ENCODE measurements around the gene PBOV1. TPM values are rescaled to one million over a fixed set of nuclear protein-coding genes. Genes with fewer than 3 reads are reported as not detected.
"Not testable (repeated sequence)": the region's sequence is repeated elsewhere in the genome, so short reads cannot be mapped to it uniquely, and the experiment has no call there.

Gene PBOV1
- total and polyA plus RNA-seq, 2 experiments from 2014 or later = not detected

DNA sequence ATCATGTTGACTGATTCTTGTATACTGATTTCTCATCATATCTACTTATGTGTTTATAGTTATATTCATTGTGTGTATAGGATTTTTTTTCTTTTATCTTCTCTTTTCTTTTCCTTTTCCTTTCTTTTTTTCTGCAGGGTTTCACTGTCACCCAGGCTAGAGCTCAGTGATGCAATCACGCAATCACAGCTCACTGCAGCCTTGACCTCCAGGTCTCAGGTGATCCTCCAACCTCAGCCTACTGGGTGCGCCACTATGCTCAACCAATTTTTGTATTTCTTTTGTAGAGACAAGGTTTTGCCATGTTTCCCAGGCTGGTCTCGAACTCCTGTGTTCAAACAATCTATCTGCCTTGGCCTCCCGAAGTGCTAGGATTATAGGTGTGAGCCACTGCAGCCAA lies 1.6 kb upstream of the PBOV1 start:
- TF ChIP-seq, protein P1, sequence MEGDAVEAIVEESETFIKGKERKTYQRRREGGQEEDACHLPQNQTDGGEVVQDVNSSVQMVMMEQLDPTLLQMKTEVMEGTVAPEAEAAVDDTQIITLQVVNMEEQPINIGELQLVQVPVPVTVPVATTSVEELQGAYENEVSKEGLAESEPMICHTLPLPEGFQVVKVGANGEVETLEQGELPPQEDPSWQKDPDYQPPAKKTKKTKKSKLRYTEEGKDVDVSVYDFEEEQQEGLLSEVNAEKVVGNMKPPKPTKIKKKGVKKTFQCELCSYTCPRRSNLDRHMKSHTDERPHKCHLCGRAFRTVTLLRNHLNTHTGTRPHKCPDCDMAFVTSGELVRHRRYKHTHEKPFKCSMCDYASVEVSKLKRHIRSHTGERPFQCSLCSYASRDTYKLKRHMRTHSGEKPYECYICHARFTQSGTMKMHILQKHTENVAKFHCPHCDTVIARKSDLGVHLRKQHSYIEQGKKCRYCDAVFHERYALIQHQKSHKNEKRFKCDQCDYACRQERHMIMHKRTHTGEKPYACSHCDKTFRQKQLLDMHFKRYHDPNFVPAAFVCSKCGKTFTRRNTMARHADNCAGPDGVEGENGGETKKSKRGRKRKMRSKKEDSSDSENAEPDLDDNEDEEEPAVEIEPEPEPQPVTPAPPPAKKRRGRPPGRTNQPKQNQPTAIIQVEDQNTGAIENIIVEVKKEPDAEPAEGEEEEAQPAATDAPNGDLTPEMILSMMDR (IDR thresholded peaks at IDR 0.05; ENCODE audit: poor library complexity) = no peak
- no peak for TF ChIP-seq EZH2phosphoT487 (IDR thresholded peaks at IDR 0.05; ENCODE audit: low read depth, severe bottlenecking, unreplicated experiment)
- TF ChIP-seq EZH2 (IDR thresholded peaks at IDR 0.05; ENCODE audit: borderline replicate concordance) = no peak
- no peaks in the 10 kb centered on the region for H4K20me1 ChIP-seq (ENCODE audit: insufficient read depth, poor library complexity, severe bottlenecking)
- 98% methylated on average over 4 of the region's 4 CpGs for WGBS (ENCODE audit: low lambda C conversion rate, missing lambda C conversion rate)

DNA sequence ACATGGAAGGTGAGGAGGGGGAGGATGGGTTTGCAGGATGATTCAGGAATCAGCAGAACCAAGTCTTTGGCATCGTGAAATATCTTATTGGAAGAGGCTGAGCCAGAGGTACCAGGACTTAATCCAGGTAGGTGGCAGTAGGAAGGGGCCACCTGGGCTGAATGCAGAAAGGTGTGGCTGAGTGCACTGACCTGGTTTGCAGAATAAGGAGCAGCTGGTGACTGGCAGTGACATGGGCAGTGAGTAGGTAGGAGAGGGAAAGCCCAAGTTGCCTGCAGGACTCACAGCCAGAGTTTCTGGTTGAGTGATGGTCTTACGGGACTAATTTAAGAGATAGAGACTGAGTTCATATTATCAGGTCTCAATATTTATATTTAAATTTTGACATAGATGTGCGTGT lies 1.1 kb upstream of the PBOV1 start:
- no peak for DNase-seq (ENCODE audit: low spot score)
- Histone ChIP-seq H3K4me3 (no peak overlapping the region), H3K9me3 (ENCODE audit: low read depth) (no peaks in the 10 kb centered on the region), H3K9me2 (replicated peaks; ENCODE audit: insufficient read depth) (no peaks in the 10 kb centered on the region), H2AFZ (no peak overlapping the region), H3K79me2 (no peaks in the 10 kb centered on the region), H4K20me1 (ENCODE audit: insufficient read depth, poor library complexity, severe bottlenecking) (no peaks in the 10 kb centered on the region), H3K36me3 (replicated peaks; ENCODE audit: insufficient read depth, low read depth) (no peaks in the 10 kb centered on the region), H3K27ac (no peak overlapping the region), H3K4me2 (no peak overlapping the region), H3K4me1 (ENCODE audit: insufficient read depth) (no peaks in the 10 kb centered on the region), H3K27me3 (no peaks in the 10 kb centered on the region)
- no peak for TF ChIP-seq EZH2phosphoT487 (IDR thresholded peaks at IDR 0.05; ENCODE audit: low read depth, severe bottlenecking, unreplicated experiment)
- TF ChIP-seq, protein P1 (IDR thresholded peaks at IDR 0.05; ENCODE audit: poor library complexity) = no peak
- TF ChIP-seq EZH2 (IDR thresholded peaks at IDR 0.05; ENCODE audit: borderline replicate concordance) = no peak
- WGBS (ENCODE audit: low lambda C conversion rate, missing lambda C conversion rate) = 92% methylated on average over 3 of the region's 3 CpGs

More for the DNA sequence above, 1.6 kb upstream of the PBOV1 start:
- H2AFZ ChIP-seq = no peak overlapping the region
- no peak for DNase-seq (ENCODE audit: low spot score)
- no peaks in the 10 kb centered on the region for H3K36me3 ChIP-seq (replicated peaks; ENCODE audit: insufficient read depth, low read depth)
- no peak overlapping the region for H3K27ac ChIP-seq
- H3K4me2 ChIP-seq = no peak overlapping the region
- H3K4me1 ChIP-seq (ENCODE audit: insufficient read depth) = no peaks in the 10 kb centered on the region
- H3K4me3 ChIP-seq = no peak overlapping the region
- H3K27me3 ChIP-seq = no peaks in the 10 kb centered on the region
- H3K9me2 ChIP-seq (replicated peaks; ENCODE audit: insufficient read depth) = no peaks in the 10 kb centered on the region
- no peaks in the 10 kb centered on the region for H3K9me3 ChIP-seq (ENCODE audit: low read depth)
- H3K79me2 ChIP-seq = no peaks in the 10 kb centered on the region

DNA sequence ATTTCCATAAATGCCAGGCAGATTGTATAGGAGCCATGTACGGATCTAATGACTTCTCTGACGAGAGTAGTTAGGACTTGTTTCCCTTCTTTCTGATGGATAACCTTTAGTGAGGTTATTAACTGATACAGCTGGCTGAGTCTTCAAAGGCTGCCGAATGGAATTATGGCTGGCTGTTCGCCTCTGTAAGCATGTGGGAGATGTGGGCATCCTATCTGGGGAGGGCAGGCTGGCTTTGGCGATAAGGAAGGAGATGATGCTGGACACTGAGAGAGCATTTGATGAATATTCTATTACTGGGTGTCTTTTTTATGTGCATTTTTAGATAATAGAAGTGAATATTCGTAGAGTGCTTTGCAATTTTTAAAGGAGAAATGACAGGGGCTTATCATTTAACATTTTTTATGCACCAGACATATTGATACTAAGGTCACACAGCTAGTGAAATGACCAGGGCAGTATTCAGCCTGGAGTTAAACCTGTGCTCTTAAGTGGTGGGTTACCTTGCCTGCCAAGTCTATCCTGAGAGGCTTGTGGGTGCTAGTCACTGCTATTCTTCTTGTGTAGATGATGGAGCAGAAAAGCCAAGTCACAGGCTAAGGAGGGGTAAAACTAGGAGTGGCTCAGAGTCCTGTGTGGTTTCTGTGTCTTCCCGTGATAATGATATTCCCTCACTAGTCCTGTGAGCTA lies 3.1 kb downstream of the PBOV1 start:
- H3K36me3 ChIP-seq (replicated peaks; ENCODE audit: insufficient read depth, low read depth) = no peaks in the 10 kb centered on the region
- no peak overlapping the region for H3K27ac ChIP-seq
- H3K79me2 ChIP-seq = no peaks in the 10 kb centered on the region
- no peaks in the 10 kb centered on the region for H3K27me3 ChIP-seq
- WGBS (ENCODE audit: low lambda C conversion rate, missing lambda C conversion rate) = 81% methylated on average over 7 of the region's 7 CpGs
- no peaks in the 10 kb centered on the region for H3K9me2 ChIP-seq (replicated peaks; ENCODE audit: insufficient read depth)
- no peak overlapping the region for H2AFZ ChIP-seq
- H3K4me1 ChIP-seq (ENCODE audit: insufficient read depth) = no peaks in the 10 kb centered on the region
- H3K9me3 ChIP-seq (ENCODE audit: low read depth) = no peaks in the 10 kb centered on the region
- no peaks in the 10 kb centered on the region for H4K20me1 ChIP-seq (ENCODE audit: insufficient read depth, poor library complexity, severe bottlenecking)
- H3K4me3 ChIP-seq = no peak overlapping the region
- no peak for DNase-seq (ENCODE audit: low spot score)
- no peak overlapping the region for H3K4me2 ChIP-seq
- TF ChIP-seq, protein P1 (IDR thresholded peaks at IDR 0.05; ENCODE audit: poor library complexity) = no peak
- no peak for TF ChIP-seq EZH2phosphoT487 (IDR thresholded peaks at IDR 0.05; ENCODE audit: low read depth, severe bottlenecking, unreplicated experiment)

DNA sequence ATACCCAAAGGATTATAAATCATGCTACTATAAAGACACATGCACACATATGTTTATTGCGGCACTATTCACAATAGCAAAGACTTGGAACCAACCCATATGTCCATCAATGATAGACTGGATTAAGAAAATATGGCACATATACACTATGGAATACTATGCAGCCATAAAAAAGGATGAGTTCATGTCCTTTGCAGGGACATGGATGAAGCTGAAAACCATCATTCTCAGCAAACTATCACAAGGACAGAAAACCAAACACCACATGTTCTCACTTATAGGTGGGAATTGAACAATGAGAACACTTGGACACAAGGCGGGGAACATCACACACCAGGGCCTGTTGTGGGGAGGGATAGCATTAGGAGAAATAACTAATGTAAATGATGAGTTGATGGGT lies 5.8 kb downstream of the PBOV1 start:
- not testable (repeated sequence) for H3K4me1 ChIP-seq (ENCODE audit: insufficient read depth); H3K9me2 ChIP-seq (replicated peaks; ENCODE audit: insufficient read depth); H3K79me2 ChIP-seq; H3K36me3 ChIP-seq (replicated peaks; ENCODE audit: insufficient read depth, low read depth); H3K27ac ChIP-seq; H3K9me3 ChIP-seq (ENCODE audit: low read depth); H4K20me1 ChIP-seq (ENCODE audit: insufficient read depth, poor library complexity, severe bottlenecking); H2AFZ ChIP-seq; H3K4me3 ChIP-seq; H3K27me3 ChIP-seq; H3K4me2 ChIP-seq; DNase-seq (ENCODE audit: low spot score)
- 100% methylated on average over 2 of the region's 2 CpGs for WGBS (ENCODE audit: low lambda C conversion rate, missing lambda C conversion rate)
